ENCODE data around the gene APRT.
"Not testable (repeated sequence)": the region's sequence is repeated elsewhere in the genome, so short reads cannot be mapped to it uniquely, and the experiment has no call there.

The APRT gene

DNA sequence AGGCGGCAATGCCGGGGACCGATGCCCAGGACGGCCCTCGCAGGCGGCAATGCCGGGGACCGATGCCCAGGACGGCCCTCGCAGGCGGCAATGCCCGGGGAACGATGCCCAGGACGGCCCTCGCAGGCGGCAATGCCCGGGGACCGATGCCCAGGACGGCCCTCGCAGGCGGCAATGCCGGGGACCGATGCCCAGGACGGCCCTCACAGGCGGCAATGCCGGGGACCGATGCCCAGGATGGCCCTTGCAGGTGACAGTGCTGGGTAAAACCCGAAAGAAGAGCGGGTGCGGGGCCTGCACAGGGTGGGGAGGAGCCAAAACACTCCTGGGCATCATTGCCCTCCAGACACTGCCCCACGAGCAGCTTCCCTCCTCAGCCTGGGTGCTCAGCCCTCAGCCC, 11.9 kb upstream of the APRT start:
- not testable (repeated sequence) for DNase-seq (ENCODE audit: low read depth in 2 of 2, low spot score in 1 of 2)

DNA sequence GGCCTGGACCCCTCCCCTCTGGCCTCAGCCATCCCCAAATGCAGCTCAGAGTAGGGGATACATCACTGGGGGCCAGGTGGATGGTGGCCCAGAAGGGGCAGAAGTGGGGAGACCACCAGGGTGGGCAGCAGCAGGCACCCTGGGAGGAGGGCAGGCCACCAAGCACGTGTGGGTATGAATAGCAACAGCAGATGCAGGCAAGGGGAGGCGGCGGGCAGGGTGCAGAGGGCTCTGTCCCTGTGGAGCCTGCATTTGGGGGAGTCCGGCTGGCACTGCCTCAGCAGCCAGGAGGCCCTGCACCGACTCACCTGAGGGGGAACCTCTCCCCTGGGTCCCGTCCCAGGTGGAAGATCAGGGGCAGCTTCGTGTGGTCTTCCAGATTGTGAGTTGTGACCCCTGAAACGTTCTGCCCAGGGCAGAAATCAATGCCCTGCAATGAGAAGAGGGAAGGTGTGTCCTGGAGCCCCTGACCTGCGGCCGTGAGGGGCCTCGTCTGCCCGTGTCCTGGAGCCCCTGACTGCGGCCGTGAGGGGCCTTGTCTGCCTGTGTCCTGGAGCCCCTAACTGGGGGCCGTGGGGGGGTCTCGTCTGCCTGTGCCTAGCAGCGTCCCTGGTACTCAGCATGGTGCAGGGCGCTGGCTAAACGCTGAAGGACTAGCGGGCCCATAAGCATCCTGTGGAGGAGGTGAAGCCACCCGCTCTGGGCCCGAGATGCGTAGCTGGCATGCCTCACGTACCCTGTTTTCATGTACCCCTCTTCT, 10.7 kb upstream of the APRT start:
- DNase-seq (ENCODE audit: low read depth in 2 of 2, low spot score in 1 of 2): no peak

DNA sequence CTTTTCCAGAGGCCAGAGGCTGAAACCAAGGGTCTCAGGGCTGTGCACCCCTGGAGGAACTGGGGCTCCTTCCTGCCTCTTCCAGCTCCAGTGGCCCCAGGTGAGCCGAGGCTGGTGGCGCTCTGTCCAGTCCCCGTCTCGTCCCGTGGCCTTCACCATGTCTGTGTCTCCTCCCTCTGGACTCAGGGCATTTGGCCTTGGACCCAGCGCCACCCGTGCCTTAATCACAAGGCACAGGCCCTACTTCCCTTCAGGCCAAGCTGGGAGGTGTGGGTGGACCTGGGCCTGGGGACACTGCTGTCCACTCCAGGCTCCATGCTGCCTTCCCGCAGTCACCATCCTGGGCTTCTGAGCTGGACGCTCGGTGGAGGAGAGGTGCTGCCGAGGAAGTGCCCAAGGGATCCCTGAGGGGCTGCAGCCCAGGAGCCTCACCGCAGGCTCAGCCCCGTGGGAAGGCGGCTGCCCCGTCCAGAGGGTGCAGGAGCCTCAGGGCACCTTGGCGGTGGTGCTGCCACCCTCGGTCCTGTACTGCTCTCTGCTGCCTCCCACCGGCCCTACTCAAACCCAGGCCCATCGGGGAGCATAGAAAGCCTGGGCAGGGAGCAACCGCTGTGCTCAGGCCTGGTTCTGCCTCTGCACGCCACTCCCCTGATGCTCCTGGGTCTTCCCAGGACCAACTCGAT, 9.6 kb upstream of the APRT start:
- no peak for DNase-seq (ENCODE audit: low read depth in 2 of 2, low spot score in 1 of 2)

DNA sequence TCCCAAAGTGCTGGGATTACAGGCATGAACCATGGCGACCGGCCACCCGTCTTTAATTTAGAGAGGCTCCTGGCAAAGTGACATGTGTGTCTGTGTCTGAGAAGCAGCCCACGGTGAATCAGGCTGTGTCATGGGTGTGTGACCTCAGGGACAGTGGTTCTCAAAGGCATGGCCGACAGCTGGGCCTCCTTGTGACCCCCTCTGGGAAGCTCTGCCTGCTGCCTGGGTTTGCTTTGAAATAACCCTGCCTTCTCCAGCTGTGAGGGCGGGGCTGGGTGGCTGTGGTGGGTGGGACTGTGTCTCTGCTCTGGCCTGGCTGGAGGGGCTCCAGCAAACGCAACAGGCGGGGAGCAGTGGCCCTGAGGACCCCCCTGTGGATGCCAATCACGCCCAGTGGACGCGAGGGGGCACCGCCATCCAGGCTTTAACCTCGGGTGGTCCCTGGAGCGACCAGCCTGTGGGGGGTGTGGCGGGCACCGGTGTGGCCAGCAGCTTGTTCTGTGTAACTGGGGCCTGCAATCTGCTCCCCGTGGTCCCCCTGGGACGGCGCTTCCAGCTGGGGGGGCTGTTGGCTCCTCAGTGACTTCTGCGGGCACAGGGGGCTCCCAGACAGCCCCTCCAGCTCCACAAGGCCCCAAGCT, 8.8 kb upstream of the APRT start:
- no peak for DNase-seq (ENCODE audit: low read depth in 2 of 2, low spot score in 1 of 2)

DNA sequence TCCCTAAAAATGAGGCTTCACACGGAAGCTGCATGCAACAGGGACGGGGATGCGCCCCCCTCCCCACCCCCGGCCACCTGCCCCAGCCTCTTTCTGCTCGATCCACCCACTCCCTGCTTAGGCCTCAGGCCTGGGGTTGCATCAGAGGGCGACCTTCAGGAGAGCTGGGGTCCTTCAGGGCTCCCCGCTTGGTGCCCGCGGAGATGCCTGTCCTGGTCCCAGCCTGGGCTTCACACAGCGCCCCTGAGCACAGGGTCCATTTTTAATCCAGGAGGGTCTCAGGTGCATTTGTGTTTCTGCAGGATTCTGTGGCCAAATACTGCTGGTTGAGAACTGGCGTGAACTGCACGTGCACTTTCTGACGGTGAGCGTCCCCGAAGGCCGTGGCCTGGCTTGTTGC, 7.4 kb upstream of the APRT start:
- no peak for DNase-seq (ENCODE audit: low read depth in 2 of 2, low spot score in 1 of 2)

DNA sequence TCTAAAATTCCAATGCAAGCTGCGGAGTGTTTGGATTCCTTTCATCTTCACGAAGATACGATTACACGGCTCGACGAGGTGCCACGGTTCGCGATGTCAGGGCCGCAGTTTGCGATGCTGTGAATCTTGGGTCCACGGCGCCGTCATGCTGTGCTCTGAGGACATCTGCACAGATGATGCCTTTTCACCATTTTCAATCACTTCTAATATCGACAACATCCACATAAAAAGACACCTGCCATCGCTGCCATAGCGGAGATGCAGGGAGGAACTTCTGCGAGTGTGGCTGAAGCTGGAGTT, 6.8 kb upstream of the APRT start:
- no peak for DNase-seq (ENCODE audit: low read depth in 2 of 2, low spot score in 1 of 2)

DNA sequence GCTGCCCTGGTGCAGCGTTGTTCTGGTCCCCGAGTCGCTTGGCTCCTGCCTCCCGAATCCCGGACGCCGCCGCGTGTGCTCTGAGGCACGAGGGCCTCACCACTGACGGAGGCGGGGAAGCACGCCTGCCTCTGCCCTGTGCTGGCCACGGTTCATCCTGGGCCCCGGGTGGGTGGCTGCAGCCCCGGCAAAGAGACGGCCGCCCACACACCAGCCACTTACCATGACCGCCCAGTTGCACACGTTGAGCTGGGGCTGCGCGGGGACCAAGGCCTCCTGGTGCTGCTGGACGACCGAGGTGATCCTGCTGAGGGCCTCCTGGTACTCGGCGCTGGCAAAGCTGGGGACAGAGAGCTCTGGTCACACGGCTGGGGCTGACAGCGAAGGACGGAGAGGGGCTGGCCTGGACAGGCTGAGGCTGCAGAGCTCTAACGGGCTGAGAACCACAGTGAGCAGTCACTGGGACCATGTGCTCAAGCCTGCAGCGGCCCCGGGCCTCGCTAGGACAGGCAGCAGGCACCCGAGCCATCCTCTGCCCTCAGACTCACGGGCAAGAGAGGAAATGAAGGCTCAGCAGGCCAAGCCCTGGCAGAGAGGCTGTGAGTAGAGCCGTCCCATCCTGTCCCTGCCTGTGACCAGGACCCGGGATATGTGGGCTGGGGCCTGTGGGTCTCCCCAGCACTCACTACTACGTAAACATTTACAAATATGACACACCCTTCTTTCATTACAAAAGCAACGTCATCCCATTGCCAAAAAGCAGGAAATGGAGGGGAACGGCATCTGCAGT, 6.3 kb upstream of the APRT start:
- no peak for DNase-seq (ENCODE audit: low read depth in 2 of 2, low spot score in 1 of 2)

DNA sequence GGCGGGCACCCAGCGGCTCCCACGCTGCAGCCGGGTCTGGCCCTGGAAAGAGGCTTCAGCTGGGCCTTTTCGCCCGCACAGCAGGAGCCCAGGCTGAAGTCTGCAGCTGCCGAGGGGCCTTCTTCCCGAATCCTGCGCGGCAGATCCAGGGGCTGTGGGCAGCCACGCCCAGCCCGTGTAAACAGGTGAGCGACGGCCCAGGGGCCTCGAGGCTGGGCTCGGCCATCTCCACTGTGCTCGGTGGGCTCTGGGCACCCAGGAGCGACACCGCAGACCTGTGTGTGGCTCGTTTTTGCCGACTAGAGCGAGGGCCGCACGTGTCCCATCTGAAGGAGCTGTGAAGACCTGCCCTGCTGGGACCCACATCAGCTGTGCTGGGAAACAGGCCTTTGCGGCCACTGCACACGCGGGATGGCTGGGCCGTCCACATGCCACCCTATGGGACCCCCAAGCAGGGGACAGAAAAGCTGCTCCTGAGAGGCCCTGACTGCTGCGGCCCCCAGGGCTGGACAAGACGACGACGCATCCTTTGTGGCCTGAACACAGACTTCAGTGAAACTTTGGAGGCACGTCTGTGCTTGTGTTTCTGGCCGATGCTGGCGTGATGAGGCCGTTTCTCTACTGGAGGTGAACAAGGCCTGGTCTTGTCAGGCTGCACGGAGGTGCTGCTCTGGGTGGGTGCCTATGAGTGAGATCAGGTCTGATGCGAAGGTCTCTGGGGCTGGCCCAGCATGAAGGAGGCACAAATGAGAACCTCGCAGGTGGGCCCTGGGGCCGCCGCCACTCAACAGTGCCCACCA, 5.2 kb upstream of the APRT start:
- no peak for DNase-seq (ENCODE audit: low read depth in 2 of 2, low spot score in 1 of 2)

DNA sequence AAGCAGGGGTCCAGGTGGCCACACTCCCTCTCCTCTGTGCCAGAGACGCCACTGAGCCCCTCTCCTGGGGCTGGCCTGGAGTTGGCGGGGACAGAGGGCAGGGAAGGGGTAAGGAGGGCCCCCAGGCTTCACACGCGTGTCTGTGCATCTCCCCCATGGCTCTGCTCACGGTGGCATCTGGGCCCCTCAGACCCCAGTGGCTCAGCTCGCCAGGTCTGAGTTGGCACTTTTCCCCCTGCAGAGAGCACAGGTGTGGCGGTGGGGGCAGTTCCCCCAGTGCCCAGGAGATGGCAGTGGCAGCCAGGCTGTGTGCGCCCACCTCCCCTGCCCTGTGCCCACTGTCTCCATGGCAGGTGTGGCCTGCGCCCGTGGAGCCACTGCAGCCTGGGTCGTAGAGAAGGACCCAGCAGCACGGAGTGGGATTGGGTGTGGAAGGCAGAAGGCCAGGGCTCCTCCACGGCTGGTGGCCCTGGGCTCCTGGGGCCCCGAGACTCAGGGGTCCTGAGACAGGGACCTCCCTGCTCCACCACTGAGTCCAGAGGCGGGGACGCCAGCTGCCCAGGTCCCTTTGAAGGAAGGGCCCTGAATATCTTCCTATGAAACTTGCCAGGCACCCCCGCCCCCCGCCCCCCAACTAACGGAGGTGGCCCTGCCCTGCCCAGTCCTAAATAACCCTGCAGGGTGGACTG, 4.3 kb upstream of the APRT start:
- no peak for DNase-seq (ENCODE audit: low read depth in 2 of 2, low spot score in 1 of 2)

DNA sequence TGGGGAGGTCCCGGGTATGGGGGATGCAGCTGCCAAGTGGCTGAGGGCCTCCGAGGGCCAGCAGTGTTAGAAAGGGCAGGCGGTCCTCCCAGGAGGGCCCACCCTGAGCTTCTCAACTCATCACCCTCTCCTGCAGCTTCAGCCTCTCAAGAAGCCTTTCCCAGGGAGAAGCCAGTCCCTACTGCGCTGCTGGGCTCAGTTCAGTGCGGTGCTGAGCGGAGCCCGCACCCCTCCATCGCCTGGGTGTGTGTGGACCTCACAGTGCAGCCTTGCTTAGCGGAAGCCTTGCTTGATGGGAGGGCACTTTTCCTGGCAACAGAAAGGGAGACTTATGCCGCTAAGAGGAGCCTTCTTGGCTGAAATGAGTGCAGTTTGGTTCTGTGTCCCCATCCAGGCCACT, 3.5 kb upstream of the APRT start:
- no peak for DNase-seq (ENCODE audit: low read depth in 2 of 2, low spot score in 1 of 2)

DNA sequence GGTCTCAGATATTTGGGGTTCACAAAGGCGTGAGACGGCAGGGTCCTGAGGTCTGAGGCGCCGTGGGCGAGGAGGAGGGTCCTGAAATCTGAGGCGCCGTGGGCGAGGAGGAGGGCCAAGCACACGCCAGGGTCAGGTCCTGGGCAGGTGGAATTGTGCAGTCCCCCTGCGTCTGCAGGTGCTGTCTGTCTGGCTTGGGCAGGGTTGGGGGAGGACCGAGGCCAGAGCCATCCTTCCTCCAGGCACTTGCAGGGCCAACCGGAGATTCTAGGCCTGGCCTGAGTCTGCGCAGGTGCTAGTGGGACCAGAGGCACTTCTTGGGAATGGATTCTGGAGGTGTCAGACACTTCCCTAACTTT, 2.4 kb upstream of the APRT start:
- no peak for DNase-seq (ENCODE audit: low read depth in 2 of 2, low spot score in 1 of 2)

DNA sequence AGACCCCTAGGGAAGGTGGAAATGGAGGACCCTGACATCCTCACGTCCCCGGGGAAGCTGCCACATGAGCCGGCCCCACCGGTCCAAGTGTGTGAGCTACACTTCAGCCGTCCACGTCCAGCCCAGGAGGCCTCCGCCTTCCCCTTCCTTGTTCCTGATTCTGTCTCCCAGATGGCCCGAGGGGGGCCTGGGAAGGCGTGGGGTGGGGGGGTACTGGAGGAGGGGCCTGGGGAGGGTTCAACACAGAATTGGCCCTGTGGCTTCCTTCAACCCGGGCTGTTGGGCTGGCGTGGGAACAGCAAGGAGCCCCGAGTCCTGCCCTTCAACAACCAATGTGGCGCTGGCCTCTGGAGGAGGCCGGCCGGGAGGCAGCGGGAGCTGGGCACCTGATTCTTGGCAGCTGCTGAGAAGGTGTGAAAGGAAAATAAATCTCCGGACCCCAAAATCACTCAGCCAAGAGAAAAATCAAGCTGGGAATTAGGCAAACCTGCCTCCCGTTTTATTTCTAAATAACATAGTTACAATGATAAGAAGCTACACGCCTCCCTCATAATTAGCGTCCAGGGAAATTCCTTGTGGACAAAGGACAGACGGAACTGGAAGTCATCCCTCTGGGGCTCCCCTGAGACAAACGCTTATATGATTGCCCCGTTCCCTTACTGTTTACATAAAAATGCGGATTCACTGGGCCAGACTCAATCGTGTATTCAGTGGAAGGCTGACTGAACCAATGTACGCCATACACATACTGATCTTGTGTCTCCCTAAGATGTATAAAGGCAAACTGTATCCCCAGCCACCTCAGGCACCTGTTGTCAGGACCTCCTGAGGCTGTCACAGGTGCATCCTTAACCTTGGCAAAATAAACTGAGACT, 1.8 kb upstream of the APRT start:
- DNase-seq (ENCODE audit: low read depth in 2 of 2, low spot score in 1 of 2): no peak

DNA sequence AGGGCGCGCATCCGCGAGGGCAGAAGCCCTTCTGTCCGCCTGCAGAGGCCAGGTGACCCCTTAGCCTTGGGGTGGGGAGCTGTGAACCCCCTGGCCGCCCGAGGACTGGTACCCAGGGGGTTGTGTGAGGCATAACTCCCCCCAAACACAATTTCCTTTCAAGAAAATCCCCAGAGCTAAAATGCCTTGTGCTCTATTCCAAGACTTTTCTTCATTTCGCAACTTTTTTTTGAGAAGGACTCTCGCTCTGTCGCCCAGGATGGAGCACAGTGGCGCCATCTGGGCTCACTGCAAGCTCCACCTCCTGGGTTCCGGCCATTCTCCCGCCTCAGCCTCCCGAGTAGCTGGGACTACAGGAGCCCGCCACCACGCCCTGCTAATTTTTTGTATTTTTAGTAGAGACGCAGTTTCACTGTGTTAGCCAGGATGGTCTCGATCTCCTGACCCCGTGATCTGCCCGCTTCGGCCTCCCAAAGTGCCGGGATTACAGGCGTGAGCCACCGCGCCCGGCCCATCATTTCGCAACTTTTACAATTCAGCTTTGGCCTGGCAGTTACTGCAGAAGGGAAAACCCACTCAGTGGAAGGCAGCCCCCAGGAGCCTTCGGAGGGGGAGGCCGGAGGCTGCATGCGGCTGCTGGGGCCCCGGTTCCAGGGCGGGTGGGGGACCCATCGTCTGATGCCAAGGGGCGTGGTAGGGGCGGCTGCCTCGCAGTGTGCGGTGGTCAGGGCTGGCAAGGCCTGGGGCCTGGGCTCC, 963 bp upstream of the APRT start:
- no peak for DNase-seq (ENCODE audit: low read depth in 2 of 2, low spot score in 1 of 2)

DNA sequence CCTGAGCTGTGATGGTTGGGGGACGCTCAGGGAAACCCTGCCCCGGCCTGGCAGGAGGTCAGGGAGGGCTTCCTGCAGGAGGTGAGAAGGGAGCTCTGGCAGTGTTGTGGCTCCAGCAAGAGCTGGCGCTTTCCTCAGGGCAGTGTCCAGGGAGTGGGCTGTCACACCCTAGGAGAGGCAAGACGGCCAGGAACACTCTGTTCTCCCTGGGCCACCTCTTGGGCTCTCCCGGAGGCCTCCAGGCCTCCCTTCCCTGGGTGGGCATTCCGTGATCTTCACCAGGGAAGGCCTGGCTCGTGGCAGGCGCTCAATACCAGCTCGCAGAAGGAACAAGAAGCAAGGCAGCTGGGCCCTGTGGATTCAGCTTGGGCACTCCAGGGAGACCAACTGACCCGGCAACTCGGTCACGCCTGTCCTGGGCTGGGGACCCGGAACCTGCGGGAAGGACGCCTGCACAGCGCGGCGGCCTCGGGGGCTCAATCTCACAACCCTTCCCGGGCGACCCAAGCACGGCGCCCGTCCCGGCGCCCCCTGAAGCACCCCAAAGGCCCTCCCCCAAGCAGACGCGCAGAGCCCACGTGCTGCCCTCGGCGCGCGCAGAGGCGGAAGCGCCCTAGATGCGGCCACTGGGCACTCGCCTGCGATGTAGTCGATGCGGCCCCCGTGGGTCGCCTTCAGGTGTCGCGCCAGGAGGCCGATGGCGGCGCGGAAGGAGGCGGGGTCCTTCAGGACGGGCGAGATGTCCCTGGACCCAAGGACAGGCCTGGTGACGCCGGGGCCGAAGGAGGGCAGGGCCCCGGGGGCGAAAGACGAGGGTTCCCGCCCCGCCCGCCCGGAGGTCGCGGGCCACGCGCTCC, 588 bp downstream of the APRT start:
- peak; percentile 35 to 44 for DNase-seq (ENCODE audit: low read depth in 2 of 2, low spot score in 1 of 2)

DNA sequence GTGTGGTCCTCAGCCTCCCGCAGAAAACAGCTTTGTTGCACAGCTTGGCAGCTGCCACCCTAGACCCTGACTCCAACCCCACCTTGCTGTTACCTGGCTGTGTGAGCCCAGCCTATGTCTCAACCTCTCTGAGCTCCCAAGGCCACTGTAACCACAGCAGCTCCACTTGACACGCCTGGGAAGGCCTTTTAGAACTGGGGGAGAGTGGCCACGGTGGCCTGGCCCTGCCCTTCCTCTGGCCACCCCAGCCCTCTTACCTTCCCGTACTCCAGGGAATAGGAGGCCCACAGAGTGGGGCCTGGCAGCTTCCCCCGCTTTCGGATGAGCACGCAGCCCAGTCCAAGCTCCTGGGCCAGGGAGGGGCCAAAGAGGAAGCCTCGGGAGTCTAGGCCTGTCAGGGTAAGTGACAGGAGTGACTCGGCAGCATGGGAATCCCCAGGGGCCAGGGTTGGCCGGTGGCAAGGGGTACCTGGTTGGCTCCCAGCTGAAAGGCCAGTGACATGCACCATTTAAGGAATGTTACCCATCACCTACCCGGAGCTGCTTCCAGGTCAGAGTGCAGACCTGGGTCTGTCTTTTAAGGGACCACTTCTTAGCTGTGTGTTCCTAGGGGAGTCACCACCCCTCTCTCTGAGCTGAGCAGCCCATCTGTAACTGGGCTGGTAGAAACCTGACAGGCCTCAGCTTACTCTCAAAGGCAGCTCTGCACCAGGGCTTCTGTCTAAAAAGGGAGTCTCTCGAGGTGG, 1.4 kb downstream of the APRT start:
- DNase-seq (ENCODE audit: low read depth in 2 of 2, low spot score in 1 of 2): no peak

DNA sequence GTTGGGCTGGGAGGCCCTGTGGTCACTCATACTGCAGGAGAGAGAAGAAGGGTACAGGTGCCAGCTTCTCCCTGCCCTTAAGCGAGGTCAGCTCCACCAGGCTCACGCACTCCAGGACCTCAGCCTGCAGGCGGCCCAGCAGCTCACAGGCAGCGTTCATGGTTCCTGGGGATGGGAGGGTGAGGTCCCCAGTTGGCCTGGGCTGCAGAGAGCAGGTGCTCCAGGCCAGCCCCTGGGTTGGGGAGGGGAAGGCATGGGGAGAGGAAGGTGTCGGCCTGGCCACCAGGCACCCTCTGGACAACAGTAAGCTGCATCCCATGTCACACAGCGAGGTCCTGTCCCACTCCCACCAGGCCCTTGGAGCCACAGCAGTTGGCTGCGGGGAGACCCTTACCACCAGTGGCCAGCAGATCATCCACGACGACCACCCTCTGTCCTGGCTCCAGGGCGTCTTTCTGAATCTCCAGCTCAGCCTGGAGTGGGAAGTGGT, 2.0 kb downstream of the APRT start:
- no peak for DNase-seq (ENCODE audit: low read depth in 2 of 2, low spot score in 1 of 2)

DNA sequence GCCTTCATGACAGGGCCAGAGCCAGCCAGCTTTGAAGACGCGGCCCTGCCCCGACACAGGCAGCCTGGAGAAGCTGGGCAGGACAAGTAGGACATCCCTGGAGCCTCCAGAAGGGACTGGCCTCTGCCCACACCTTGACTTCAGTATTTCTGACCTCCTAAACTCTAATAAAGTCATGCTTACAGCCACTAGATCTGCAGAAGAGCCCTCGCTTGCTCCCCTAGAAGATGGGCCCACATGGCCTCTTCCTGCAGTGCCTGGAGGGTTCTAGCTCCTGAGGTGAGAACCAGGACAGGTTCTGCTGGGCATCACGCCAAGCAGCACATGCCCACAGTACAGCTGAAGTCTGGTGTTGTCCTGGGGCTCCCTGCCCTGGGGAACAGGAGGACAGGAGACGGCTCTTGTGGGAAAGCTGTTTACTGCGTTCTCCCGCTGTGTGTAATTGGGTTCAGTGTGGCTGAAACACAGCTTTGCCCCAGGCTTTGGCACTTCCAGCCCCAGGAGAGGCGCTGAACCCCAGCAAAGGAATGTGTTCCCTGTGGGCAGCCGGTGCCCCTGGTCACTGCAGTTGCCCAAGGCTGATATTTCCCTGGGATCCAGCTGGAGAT, 2.6 kb downstream of the APRT start:
- no peak for DNase-seq (ENCODE audit: low read depth in 2 of 2, low spot score in 1 of 2)
